IMR-90 (cell line): ENCODE results near the gene UBE2V1. TPM values are rescaled to one million over a fixed set of nuclear protein-coding genes. Genes with fewer than 3 reads are reported as not detected.

ENCODE experiments used
- ATAC-seq: fragments of 200-7000 bp; cut with Tn5 transposase; 2 replicates; pipeline ENCODE4 v1.9.1; 2020; ENCODE audit warnings: low read depth, mild to moderate bottlenecking, moderate library complexity
- BruUV-seq: library from RNA; stranded (reverse); fragments of 400-500 nt; replicated peaks from 2 replicates; lab custom pipeline; 2021; lab: Mats Ljungman, UMichigan
- CTCF ChIA-PET: fragments of 300-600 bp; formaldehyde crosslinking; extraction: SDS; loops from one replicate; lab custom pipeline; 2021; ENCODE audit warnings: antibody characterized with exemption; lab: Yijun Ruan, JAX
- POLR2A ChIA-PET: fragments of 300-600 bp; sonication (Branson Sonifier 250); formaldehyde crosslinking; loops from one replicate; lab custom pipeline; 2022; ENCODE audit warnings: antibody characterized with exemption; ENCODE audit not compliant: unreplicated experiment; lab: Charles Lee
- DNase-seq: peaks from one replicate; pipeline ENCODE4 v3.0.0; 2013
- H2AFZ ChIP-seq: replicated peaks from 2 replicates; pipeline ENCODE3; 2013; ENCODE audit warnings: low read length, mild to moderate bottlenecking; ENCODE audit not compliant: poor library complexity
- H2AK5ac ChIP-seq: 2 replicates; pipeline ENCODE4 v1.6.1; 2013; ENCODE audit warnings: low read depth, low read length, inconsistent platforms
- H2AK9ac ChIP-seq: replicated peaks from 2 replicates; pipeline ENCODE3; 2013; ENCODE audit warnings: mild to moderate bottlenecking, low read depth, low read length, moderate library complexity; ENCODE audit not compliant: poor library complexity
- H2BK120ac ChIP-seq: 2 replicates; pipeline ENCODE4 v1.6.1; 2013; ENCODE audit warnings: low read depth, low read length, inconsistent platforms
- H2BK15ac ChIP-seq: 3 replicates; pipeline ENCODE4 v1.6.1; 2013; ENCODE audit warnings: low read depth, low read length, inconsistent platforms
- H2BK20ac ChIP-seq: 2 replicates; pipeline ENCODE4 v1.6.1; 2013; ENCODE audit warnings: low read depth, mild to moderate bottlenecking, inconsistent platforms, low read length, moderate library complexity
- H2BK5ac ChIP-seq: 2 replicates; pipeline ENCODE4 v1.6.1; 2013; ENCODE audit warnings: mild to moderate bottlenecking, low read depth, low read length, inconsistent platforms; ENCODE audit not compliant: poor library complexity, severe bottlenecking
- H3K14ac ChIP-seq: replicated peaks from 2 replicates; pipeline ENCODE4 v1.6.1; 2013; ENCODE audit warnings: low read depth, low read length, inconsistent platforms
- H3K18ac ChIP-seq: 2 replicates; pipeline ENCODE4 v1.6.1; 2013; ENCODE audit warnings: low read depth, low read length, control low read depth
- H3K23ac ChIP-seq: 2 replicates; pipeline ENCODE4 v1.6.1; 2013; ENCODE audit warnings: low read depth, low read length, inconsistent platforms
- H3K27ac ChIP-seq: 2 replicates; pipeline ENCODE4 v1.5.1; 2013; ENCODE audit warnings: mild to moderate bottlenecking, control low read depth, low read length; ENCODE audit not compliant: insufficient read depth
- H3K27me3 ChIP-seq: 2 replicates; pipeline ENCODE4 v1.6.1; 2013; ENCODE audit warnings: low read length; ENCODE audit not compliant: control insufficient read depth, insufficient read depth
- H3K36me3 ChIP-seq: 2 replicates; pipeline ENCODE4 v1.6.1; 2013; ENCODE audit warnings: low read length, mixed read lengths; ENCODE audit not compliant: control insufficient read depth, insufficient read depth
- H3K4ac ChIP-seq: 2 replicates; pipeline ENCODE4 v1.6.1; 2013; ENCODE audit warnings: low read depth, low read length, inconsistent platforms
- H3K4me1 ChIP-seq: 2 replicates; pipeline ENCODE4 v1.6.1; 2013; ENCODE audit warnings: low read length, mixed read lengths; ENCODE audit not compliant: control insufficient read depth, insufficient read depth
- H3K4me2 ChIP-seq: 2 replicates; pipeline ENCODE4 v1.6.1; 2013; ENCODE audit warnings: low read depth, mild to moderate bottlenecking, control low read depth, low read length, moderate library complexity
- H3K4me3 ChIP-seq: 2 replicates; pipeline ENCODE4 v1.5.1; 2013; ENCODE audit warnings: low read depth, mild to moderate bottlenecking, control low read depth, low read length, moderate library complexity; ENCODE audit not compliant: insufficient read depth
- H3K56ac ChIP-seq: 2 replicates; pipeline ENCODE4 v1.6.1; 2013; ENCODE audit warnings: low read length, inconsistent platforms; ENCODE audit not compliant: insufficient read depth; ENCODE audit errors: extremely low read depth
- H3K79me1 ChIP-seq, 2 experiments: 2 replicates each; pipeline ENCODE4 v1.6.1; 2013; ENCODE audit warnings: low read length in 2 of 2, inconsistent platforms in 1 of 2, low read depth in 1 of 2
- H3K9ac ChIP-seq: 2 replicates; pipeline ENCODE4 v1.6.1; 2013; ENCODE audit warnings: low read depth, low read length, control low read depth
- H3K9me1 ChIP-seq: 2 replicates; pipeline ENCODE4 v1.6.1; 2013; ENCODE audit warnings: low read length, inconsistent platforms; ENCODE audit not compliant: insufficient read depth
- H3K9me3 ChIP-seq: 2 replicates; pipeline ENCODE4 v1.6.1; 2013; ENCODE audit warnings: low read length; ENCODE audit not compliant: control insufficient read depth, insufficient read depth
- H4K20me1 ChIP-seq: 2 replicates; pipeline ENCODE4 v1.6.1; 2013; ENCODE audit warnings: low read length, inconsistent platforms; ENCODE audit not compliant: insufficient read depth
- H4K5ac ChIP-seq: 2 replicates; pipeline ENCODE4 v1.6.1; 2013; ENCODE audit warnings: mild to moderate bottlenecking, low read depth, low read length, control low read depth
- H4K8ac ChIP-seq, 2 experiments: 2 replicates each; pipeline ENCODE4 v1.6.1; 2013; ENCODE audit warnings: low read depth in 2 of 2, low read length in 2 of 2, control low read depth in 1 of 2, inconsistent platforms in 1 of 2
- H4K91ac ChIP-seq: 2 replicates; pipeline ENCODE4 v1.6.1; 2013; ENCODE audit warnings: low read depth, low read length, inconsistent platforms; ENCODE audit not compliant: insufficient read depth
- BHLHE40 ChIP-seq: fragments of 150-350 bp; IDR thresholded peaks from 2 replicates; pipeline ENCODE4 v1.6.1; 2016; ENCODE audit warnings: mild to moderate bottlenecking, low read depth, low read length
- CEBPB ChIP-seq: IDR thresholded peaks from 2 replicates; pipeline ENCODE4 v1.6.1; 2012; ENCODE audit warnings: low read depth, low read length, improper control_type of control experiment
- FOS ChIP-seq: fragments of 150-350 bp; IDR thresholded peaks from 2 replicates; pipeline ENCODE4 v1.6.1; 2016; ENCODE audit warnings: low read depth, low read length
- MAFK ChIP-seq: IDR thresholded peaks from 2 replicates; pipeline ENCODE4 v1.6.1; 2012; ENCODE audit warnings: low read depth, low read length, improper control_type of control experiment
- MAZ ChIP-seq: IDR thresholded peaks from 2 replicates; pipeline ENCODE4 v1.6.1; 2012; ENCODE audit warnings: low read depth, mild to moderate bottlenecking, low read length, improper control_type of control experiment, moderate library complexity, borderline replicate concordance
- MXI1 ChIP-seq: IDR thresholded peaks from 2 replicates; pipeline ENCODE4 v1.6.1; 2012; ENCODE audit warnings: low read depth, mild to moderate bottlenecking, low read length, moderate library complexity, borderline replicate concordance
- NFE2L2 ChIP-seq: fragments of 150-350 bp; IDR thresholded peaks from 2 replicates; pipeline ENCODE4 v1.6.1; 2016; ENCODE audit warnings: low read depth, mild to moderate bottlenecking, low read length
- RAD21 ChIP-seq: IDR thresholded peaks from 2 replicates; pipeline ENCODE4 v1.6.1; 2012; ENCODE audit warnings: low read length, improper control_type of control experiment
- RCOR1 ChIP-seq: IDR thresholded peaks from 2 replicates; pipeline ENCODE4 v1.6.1; 2012; ENCODE audit warnings: mild to moderate bottlenecking, low read length, improper control_type of control experiment; ENCODE audit not compliant: insufficient replicate concordance
- RFX5 ChIP-seq: IDR thresholded peaks from 2 replicates; pipeline ENCODE4 v1.8.0; 2012; ENCODE audit warnings: low read depth, mild to moderate bottlenecking, low read length, moderate library complexity
- SMC3 ChIP-seq: fragments of 150-350 bp; IDR thresholded peaks from 2 replicates; pipeline ENCODE4 v1.6.1; 2016; ENCODE audit warnings: low read depth, mild to moderate bottlenecking, antibody characterized with exemption, low read length, moderate library complexity
- WGBS, 2 experiments: methylation state at CpG; one replicate each; pipeline versions ENCODE4 v1.1.5 to v1.1.7; 2013; ENCODE audit warnings: missing lambda C conversion rate in 2 of 2; ENCODE audit not compliant: insufficient read length in 1 of 2; ENCODE audit errors: extremely low coverage in 2 of 2; 5-methylcytosine and 5-hydroxymethylcytosine counted together
- dilution Hi-C: fragments of 300-500 bp; cut with HindIII; formaldehyde crosslinking; loops from one replicate; pipeline ENCODE4 v1.14.3; 2018; ENCODE audit warnings: low sequenced_read_pairs; ENCODE audit not compliant: unreplicated experiment
- in situ Hi-C: fragments of 300-500 bp; cut with MboI; formaldehyde crosslinking; loops from 3 replicates; pipeline ENCODE4 v1.14.3; 2019; ENCODE audit warnings: low sequenced_read_pairs, inconsistent platforms, mixed read lengths
- intact Hi-C: fragments of 100-400 bp; cut with micrococcal nuclease; formaldehyde crosslinking; loops from 2 replicates; pipeline ENCODE4 v1.10.0; 2022
- polyA plus RNA-seq, 3 experiments: library from polyadenylated mRNA; depleted of rRNA; stranded (reverse); fragments of >200 nt; gene quantifications; 2 replicates each; pipeline ENCODE4 v1.2.3, GENCODE V29; 2012; ENCODE audit warnings: low replicate concordance in 1 of 3
- total RNA-seq: library from RNA; depleted of rRNA; stranded (reverse); fragments of >200 nt; gene quantifications from 2 replicates; pipeline ENCODE4 v1.2.3, GENCODE V29; 2012
- TF ChIP-seq, protein P1 (sequence below): conservative IDR thresholded peaks from 2 replicates; pipeline ENCODE4 v1.5.1; 2012; ENCODE audit warnings: mild to moderate bottlenecking, low read depth, low read length, improper control_type of control experiment
- TF ChIP-seq, protein P2 (sequence below): fragments of 150-350 bp; IDR thresholded peaks from 2 replicates; pipeline ENCODE4 v1.6.1; 2016; ENCODE audit warnings: low read depth, mild to moderate bottlenecking, low read length, moderate library complexity, borderline replicate concordance
- TF ChIP-seq, protein P3 (sequence below): fragments of 150-350 bp; IDR thresholded peaks from 2 replicates; pipeline ENCODE4 v1.6.1; 2017; ENCODE audit warnings: mild to moderate bottlenecking, antibody characterized with exemption, low read length, low read depth

Gene UBE2V1
- total and polyA plus RNA-seq, 2 of the 4 experiments (the other 2 are of a cell fraction), result 20.1 to 138 TPM

DNA sequence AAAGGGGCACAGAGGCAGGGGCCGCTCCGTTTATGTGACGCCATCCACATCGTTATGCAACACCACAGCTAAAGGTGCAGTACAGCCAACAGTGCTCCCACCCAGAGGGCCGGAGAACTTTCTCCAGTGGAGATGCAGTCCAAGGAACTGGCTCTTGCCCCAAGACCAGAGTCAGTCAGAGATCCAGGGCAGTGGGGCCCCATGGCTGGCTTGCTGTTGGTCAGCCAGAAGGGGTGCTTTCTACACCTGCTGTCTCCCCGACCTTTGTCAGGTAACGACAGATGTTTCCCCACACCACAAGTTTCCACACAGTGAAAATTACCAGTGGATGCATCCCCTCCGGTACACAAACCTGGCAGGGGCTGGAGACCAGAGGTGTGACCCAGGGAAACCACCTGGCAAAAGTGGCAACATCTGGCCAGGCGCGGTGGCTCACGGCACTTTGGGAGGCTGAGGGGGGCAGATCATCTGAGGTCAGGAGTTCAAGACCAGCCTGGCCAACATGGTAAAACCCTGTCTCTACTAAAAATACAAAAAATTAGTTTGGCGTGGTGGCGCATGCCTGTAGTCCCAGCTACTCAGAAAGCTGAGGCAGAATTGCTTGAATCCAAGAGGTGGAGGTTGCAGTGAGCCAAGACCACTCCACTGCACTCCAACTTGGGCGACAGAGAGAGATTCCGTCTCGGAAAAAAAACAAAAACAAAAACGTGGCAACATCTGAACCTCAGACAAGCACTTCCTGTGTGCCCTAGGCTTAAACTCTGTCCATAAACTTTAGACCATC lies 34.9 kb downstream of the UBE2V1 start:
- no peak overlapping the region for H3K18ac ChIP-seq
- H3K27me3 ChIP-seq, result no peaks in the 10 kb centered on the region
- CTCF ChIA-PET, result interaction anchor here (0.7 kb wide), 1 partner anchor 99 kb away, joined by 3 read pairs; no protein-coding TSS in a partner anchor
- ATAC-seq (no peak), DNase-seq (no peak)
- no peak overlapping the region for H3K56ac ChIP-seq
- peaks cover 3 to 9% of the 10 kb centered on the region in 2 experiments; a peak in 3 of 4 replicates for H3K79me1 ChIP-seq
- no peak overlapping the region for H2AFZ ChIP-seq
- WGBS, 2 experiments, result 85% methylated on average over 4 of the region's 17 CpGs; no CpG with 5 or more reads in 1 of the 2 experiments
- H2BK120ac ChIP-seq, result no peak overlapping the region
- no TSS peak for BruUV-seq
- no peak overlapping the region for H3K14ac ChIP-seq
- no peak overlapping the region for H4K8ac ChIP-seq
- no peak overlapping the region for H2BK5ac ChIP-seq
- H2AK5ac ChIP-seq, result no peak overlapping the region
- no peak overlapping the region for H4K91ac ChIP-seq
- no peak overlapping the region for H3K4ac ChIP-seq
- H3K9ac ChIP-seq, result no peak overlapping the region
- no peak overlapping the region for H2AK9ac ChIP-seq
- H3K4me2 ChIP-seq, result no peak overlapping the region
- no peak overlapping the region for H2BK15ac ChIP-seq
- H3K9me3 ChIP-seq, result no peaks in the 10 kb centered on the region
- in situ Hi-C loops, result loop anchor here (25.0 kb wide), 1 partner anchor 466 kb away; no protein-coding TSS in a partner anchor
- dilution Hi-C loops, result no loop called here
- peaks cover 10% of the 10 kb centered on the region; the same call in 1 of the 2 replicates for H3K9me1 ChIP-seq
- H3K27ac ChIP-seq, result no peak overlapping the region
- H4K5ac ChIP-seq, result no peak overlapping the region
- intact Hi-C loops, result loop anchor here (10.0 kb wide), 1 partner anchor 463 kb away; no protein-coding TSS in a partner anchor
- H2BK20ac ChIP-seq, result no peak overlapping the region
- peaks cover 12% of the 10 kb centered on the region for H3K36me3 ChIP-seq
- H3K23ac ChIP-seq, result no peak overlapping the region
- H4K20me1 ChIP-seq, result no peaks in the 10 kb centered on the region; the same call in 1 of the 2 replicates
- peaks cover 10% of the 10 kb centered on the region for H3K4me1 ChIP-seq
- no peak overlapping the region for H3K4me3 ChIP-seq
- POLR2A ChIA-PET, result no interaction called here
- no peak for TF ChIP-seq SMC3
- no peak for TF ChIP-seq RAD21
- no peak for TF ChIP-seq BHLHE40
- TF ChIP-seq, protein P1, sequence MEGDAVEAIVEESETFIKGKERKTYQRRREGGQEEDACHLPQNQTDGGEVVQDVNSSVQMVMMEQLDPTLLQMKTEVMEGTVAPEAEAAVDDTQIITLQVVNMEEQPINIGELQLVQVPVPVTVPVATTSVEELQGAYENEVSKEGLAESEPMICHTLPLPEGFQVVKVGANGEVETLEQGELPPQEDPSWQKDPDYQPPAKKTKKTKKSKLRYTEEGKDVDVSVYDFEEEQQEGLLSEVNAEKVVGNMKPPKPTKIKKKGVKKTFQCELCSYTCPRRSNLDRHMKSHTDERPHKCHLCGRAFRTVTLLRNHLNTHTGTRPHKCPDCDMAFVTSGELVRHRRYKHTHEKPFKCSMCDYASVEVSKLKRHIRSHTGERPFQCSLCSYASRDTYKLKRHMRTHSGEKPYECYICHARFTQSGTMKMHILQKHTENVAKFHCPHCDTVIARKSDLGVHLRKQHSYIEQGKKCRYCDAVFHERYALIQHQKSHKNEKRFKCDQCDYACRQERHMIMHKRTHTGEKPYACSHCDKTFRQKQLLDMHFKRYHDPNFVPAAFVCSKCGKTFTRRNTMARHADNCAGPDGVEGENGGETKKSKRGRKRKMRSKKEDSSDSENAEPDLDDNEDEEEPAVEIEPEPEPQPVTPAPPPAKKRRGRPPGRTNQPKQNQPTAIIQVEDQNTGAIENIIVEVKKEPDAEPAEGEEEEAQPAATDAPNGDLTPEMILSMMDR, result no peak
- TF ChIP-seq RFX5, result no peak
- no peak for TF ChIP-seq MAZ
- no peak for TF ChIP-seq CEBPB
- no peak for TF ChIP-seq MAFK
- TF ChIP-seq NFE2L2, result no peak
- TF ChIP-seq, protein P2, sequence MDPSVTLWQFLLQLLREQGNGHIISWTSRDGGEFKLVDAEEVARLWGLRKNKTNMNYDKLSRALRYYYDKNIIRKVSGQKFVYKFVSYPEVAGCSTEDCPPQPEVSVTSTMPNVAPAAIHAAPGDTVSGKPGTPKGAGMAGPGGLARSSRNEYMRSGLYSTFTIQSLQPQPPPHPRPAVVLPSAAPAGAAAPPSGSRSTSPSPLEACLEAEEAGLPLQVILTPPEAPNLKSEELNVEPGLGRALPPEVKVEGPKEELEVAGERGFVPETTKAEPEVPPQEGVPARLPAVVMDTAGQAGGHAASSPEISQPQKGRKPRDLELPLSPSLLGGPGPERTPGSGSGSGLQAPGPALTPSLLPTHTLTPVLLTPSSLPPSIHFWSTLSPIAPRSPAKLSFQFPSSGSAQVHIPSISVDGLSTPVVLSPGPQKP, result no peak
- no peak for TF ChIP-seq RCOR1
- TF ChIP-seq, protein P3, sequence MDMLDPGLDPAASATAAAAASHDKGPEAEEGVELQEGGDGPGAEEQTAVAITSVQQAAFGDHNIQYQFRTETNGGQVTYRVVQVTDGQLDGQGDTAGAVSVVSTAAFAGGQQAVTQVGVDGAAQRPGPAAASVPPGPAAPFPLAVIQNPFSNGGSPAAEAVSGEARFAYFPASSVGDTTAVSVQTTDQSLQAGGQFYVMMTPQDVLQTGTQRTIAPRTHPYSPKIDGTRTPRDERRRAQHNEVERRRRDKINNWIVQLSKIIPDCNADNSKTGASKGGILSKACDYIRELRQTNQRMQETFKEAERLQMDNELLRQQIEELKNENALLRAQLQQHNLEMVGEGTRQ, result no peak
- TF ChIP-seq FOS, result no peak
- no peak for TF ChIP-seq MXI1
